AG04450 (cell line): ENCODE measurements around the gene SLC4A5. TPM values are rescaled to one million over a fixed set of nuclear protein-coding genes. Genes with fewer than 3 reads are reported as not detected.

Source experiments
- CTCF ChIA-PET: fragments of 300-600, 350-600 bp; formaldehyde crosslinking; extraction: SDS; loops from one replicate; lab custom pipeline; 2022; ENCODE audit warnings: antibody characterized with exemption, inconsistent platforms; lab: Charles Lee
- POLR2A ChIA-PET: fragments of 350-600 bp; formaldehyde crosslinking; extraction: SDS; loops from one replicate; lab custom pipeline; 2021; ENCODE audit warnings: antibody characterized with exemption, inconsistent platforms; lab: Yijun Ruan, JAX
- DNase-seq: peaks from one replicate; pipeline ENCODE4 v3.0.0-alpha.2; 2011; ENCODE audit warnings: low read depth, low spot score
- H3K27ac ChIP-seq: one replicate; pipeline ENCODE4 v1.5.1; 2012; ENCODE audit warnings: low read depth, low read length, control low read depth
- H3K27me3 ChIP-seq: one replicate; pipeline ENCODE4 v1.6.0; 2012; ENCODE audit warnings: low read length; ENCODE audit not compliant: control insufficient read depth, insufficient read depth
- H3K4me3 ChIP-seq: 2 replicates; pipeline ENCODE4 v1.5.1; 2011; ENCODE audit warnings: mild to moderate bottlenecking, low read depth, low read length, control low read depth
- H3K9me3 ChIP-seq: 2 replicates; pipeline ENCODE4 v1.5.1; 2012; ENCODE audit warnings: low read length; ENCODE audit not compliant: control insufficient read depth, insufficient read depth
- polyA plus RNA-seq: library from polyadenylated mRNA; depleted of rRNA; stranded (reverse); fragments of >200 nt; gene quantifications from 2 replicates; pipeline ENCODE4 v1.2.3, GENCODE V29; 2011
- TF ChIP-seq, protein P1 (sequence below): IDR thresholded peaks from 2 replicates; pipeline ENCODE4 v1.5.1; 2011; ENCODE audit warnings: low read depth, low read length, control low read depth, inconsistent platforms

The SLC4A5 gene
- polyA plus RNA-seq, 1 experiment: 0.15 TPM

DNA sequence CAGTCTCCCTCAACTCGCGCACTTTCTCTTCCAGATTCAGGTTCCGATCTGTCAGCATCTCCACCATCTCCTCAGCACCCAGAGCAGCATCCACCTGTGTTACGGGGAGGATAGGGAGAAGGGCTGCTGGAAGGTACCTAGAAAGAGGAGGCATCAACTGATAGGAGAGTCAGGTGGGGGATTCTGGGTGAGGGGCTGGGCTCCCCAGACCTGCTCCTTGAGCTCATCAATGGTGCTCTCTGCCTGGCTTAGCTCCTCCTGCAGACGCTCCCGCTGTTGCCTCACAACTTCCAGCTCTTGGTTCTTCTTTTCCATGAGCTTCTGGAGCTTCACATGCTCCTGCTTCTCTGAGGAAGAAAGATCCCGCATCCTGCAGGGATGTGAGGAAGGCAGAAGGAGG is 26.8 kb upstream of the SLC4A5 start:
- no peaks in the 10 kb centered on the region for H3K27me3 ChIP-seq
- POLR2A ChIA-PET: no interaction called here
- no peak overlapping the region for H3K27ac ChIP-seq
- H3K4me3 ChIP-seq: no peak overlapping the region
- TF ChIP-seq, protein P1, sequence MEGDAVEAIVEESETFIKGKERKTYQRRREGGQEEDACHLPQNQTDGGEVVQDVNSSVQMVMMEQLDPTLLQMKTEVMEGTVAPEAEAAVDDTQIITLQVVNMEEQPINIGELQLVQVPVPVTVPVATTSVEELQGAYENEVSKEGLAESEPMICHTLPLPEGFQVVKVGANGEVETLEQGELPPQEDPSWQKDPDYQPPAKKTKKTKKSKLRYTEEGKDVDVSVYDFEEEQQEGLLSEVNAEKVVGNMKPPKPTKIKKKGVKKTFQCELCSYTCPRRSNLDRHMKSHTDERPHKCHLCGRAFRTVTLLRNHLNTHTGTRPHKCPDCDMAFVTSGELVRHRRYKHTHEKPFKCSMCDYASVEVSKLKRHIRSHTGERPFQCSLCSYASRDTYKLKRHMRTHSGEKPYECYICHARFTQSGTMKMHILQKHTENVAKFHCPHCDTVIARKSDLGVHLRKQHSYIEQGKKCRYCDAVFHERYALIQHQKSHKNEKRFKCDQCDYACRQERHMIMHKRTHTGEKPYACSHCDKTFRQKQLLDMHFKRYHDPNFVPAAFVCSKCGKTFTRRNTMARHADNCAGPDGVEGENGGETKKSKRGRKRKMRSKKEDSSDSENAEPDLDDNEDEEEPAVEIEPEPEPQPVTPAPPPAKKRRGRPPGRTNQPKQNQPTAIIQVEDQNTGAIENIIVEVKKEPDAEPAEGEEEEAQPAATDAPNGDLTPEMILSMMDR: no peak
- no peaks in the 10 kb centered on the region for H3K9me3 ChIP-seq
- CTCF ChIA-PET: interaction anchor here (1.3 kb wide), 1 partner anchor 35 kb away, joined by 4 read pairs; no protein-coding TSS in a partner anchor
- DNase-seq: no peak

DNA sequence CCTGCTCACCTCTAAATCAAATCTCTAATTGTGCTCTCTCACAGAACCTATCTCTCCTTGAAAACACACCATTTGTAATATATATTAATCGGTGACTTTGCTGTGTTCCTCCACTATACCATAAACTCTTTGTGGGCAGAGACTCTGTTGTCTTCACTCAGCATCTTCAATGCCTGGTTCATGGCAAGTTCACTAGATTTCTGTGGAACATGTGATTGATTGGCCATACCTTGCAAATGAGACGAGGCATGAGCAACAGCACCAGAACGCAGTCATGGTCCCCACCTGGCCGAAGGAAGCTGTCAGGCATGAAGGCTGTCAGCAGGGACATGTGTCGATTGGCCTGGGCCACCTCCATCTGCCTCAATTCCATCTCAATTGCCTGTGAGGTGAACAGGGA is 25.3 kb upstream of the SLC4A5 start:
- ChIA-PET CTCF (interaction anchor here (1.8 kb wide), 1 partner anchor 34 kb away, joined by 8 read pairs; no protein-coding TSS in a partner anchor), POLR2A (no interaction called here)
- H3K27me3 ChIP-seq: no peaks in the 10 kb centered on the region
- no peak overlapping the region for H3K4me3 ChIP-seq
- H3K27ac ChIP-seq: no peak overlapping the region
- DNase-seq: no peak
- H3K9me3 ChIP-seq: no peaks in the 10 kb centered on the region
- TF ChIP-seq, protein P1: no peak

DNA sequence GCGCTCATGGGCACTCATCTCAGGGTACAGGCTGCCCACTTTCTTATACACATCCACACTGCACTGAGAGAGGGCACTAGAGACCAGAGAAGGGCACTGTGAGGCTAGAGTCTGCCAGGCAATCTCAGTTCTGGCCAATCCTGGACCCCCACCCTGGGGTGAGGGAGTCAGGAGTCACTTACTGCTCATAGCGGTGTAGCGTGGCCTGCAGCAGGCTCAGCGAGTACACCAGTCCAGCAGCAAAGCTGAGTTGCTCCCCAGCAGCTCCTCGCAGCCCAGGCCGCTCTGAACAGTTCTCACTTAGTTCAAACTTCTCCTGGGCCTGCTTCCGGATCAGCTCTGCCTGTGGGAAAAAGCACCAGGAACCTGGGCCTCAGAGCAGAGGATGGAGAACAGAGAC is 24.6 kb upstream of the SLC4A5 start:
- TF ChIP-seq, protein P1: no peak
- no peaks in the 10 kb centered on the region for H3K9me3 ChIP-seq
- DNase-seq: no peak
- H3K27ac ChIP-seq: no peak overlapping the region
- H3K27me3 ChIP-seq: no peaks in the 10 kb centered on the region
- H3K4me3 ChIP-seq: no peak overlapping the region
- ChIA-PET POLR2A (no interaction called here), CTCF (interaction anchor here (1.8 kb wide), 1 partner anchor 33 kb away, joined by 8 read pairs; no protein-coding TSS in a partner anchor)

DNA sequence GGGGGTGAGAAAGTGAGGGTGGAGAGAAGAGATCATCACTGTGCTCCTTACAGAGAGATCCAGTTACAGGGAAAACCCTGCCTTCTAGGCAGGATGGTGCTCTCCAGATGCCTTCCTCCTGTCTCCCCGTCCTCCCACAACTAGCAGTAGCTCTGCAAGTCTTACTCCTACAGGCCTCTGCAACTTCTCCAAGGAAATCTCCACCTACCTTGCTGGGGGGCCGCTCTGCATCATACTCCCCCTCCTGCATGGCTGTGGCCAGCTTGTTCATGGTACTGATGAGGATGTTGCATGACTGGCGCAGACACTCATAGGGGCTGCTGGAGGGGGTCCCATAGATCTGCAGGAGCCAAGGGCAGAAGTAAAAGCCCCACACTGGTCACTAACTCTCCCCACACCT is 22.8 kb upstream of the SLC4A5 start:
- Histone ChIP-seq H3K27ac (no peak overlapping the region), H3K9me3 (no peaks in the 10 kb centered on the region), H3K27me3 (no peaks in the 10 kb centered on the region), H3K4me3 (no peak overlapping the region)
- POLR2A ChIA-PET: no interaction called here
- CTCF ChIA-PET: interaction anchor here (1.2 kb wide), 1 partner anchor 31 kb away, joined by 7 read pairs; no protein-coding TSS in a partner anchor
- TF ChIP-seq, protein P1: no peak
- no peak for DNase-seq

DNA sequence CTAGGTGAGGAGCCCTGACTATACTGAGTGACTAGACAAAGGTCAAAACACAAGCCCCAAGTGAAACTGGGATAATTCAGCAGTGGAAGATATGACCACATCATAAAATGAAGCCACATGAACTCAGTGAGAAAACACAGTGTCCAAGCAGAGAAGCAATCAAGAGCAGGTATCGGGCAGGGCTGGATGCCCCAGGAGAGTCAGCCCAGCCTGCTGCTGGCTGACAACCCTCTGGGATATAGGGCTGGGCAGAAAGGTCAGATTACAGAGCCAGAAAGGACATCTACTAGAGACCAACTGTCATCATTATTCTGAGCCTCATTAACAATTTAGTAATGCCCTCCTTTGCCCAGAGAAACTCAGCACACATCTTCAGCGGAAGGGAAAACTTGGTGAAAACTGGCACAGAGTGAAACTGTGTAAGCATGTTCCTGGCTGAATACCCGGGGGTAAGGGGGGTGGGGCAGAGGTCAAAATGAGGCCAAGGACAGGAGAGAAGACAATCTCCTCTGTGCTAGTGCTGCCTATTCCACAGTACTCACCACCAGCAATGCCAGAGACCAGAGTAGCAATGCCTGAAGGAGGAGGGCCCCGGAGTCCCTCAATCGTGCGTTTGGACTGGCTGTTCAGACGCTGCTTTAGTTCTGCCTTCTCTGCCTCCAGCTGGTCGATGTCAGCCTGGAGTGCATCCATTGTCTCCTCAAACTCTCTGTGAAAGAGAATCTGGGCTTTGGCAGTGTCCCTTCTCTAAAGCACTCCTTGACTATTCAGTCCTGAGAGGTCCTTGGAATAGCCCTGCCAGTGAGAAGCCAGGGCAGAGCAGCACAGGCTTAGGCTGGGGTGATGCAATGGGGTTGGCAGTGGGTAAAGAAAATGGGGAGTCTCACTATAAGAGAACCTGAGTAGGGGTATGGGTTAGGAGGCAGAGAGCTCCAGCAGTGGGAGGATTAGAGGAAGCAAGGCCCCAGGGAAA is 21.6 kb upstream of the SLC4A5 start:
- TF ChIP-seq, protein P1: no peak
- ChIA-PET POLR2A (no interaction called here), CTCF (interaction anchor here (1.2 kb wide), 1 partner anchor 29 kb away, joined by 7 read pairs; no protein-coding TSS in a partner anchor)
- Histone ChIP-seq H3K9me3 (no peaks in the 10 kb centered on the region), H3K27ac (no peak overlapping the region), H3K27me3 (no peaks in the 10 kb centered on the region), H3K4me3 (no peak overlapping the region)
- no peak for DNase-seq
